Right kidney (tissue), 1 donor: ENCODE results near the gene IFT25.

Experiments used
- DNase-seq: peaks from one replicate; pipeline ENCODE4 v3.0.0-alpha.2; 2016

The IFT25 gene

DNA sequence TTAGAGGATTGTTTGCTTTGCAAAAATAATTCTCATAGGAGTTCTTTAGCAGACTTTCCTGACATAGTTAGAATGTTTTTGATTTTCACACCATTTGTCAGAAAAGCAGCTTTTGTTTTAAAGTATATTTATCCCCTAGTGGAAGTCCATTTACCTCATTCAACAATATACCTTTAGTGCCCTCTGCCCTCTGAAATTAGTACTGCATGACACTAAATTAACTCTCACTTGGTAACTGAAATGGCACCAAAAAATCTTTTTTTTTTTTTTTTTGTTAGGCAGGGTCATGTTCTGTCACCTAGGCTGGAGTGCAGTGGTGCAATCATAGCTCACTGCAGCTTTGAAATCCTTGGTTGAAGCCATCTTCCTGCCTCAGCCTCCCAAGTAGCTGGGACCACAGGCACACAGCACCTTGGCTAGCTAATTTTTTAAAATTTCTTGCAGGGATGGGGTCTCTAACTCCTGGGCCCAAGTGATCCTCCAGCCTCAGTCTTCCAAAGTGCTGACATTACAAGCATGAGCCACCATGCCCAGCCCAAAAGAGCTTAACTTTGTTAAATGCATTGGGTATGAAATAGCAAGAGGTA lies 14.3 kb upstream of the IFT25 start:
- DNase-seq, result no peak

DNA sequence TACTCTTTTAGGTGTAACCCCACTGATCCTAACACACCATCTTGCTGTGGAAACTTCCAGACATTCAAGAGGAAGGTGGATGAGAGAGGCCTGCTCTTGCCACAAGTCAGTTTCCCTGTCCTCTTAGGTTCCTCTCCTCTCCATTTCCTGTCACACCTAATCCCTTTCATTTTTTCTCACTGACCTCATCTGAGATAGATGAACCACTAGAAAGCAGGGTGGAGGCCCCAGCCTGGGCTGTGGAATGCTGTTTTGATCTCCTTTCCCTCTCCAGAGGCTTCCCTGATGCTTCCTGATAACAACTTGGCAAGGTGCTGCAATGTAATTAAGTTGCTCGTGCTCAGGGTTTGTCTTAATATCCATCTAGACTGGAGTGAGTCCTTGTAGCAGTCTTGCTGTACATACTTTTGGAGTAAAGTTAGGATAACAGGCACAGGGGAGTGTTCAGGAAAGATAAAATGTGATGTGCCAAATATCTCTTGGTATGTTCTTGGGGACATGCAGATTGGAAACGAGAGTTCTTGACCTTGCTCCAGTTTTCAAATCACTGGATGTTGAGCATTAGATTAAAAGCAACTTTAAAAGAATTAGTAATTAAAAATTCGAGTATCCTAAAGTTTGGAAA lies 11.8 kb upstream of the IFT25 start:
- no peak for DNase-seq

DNA sequence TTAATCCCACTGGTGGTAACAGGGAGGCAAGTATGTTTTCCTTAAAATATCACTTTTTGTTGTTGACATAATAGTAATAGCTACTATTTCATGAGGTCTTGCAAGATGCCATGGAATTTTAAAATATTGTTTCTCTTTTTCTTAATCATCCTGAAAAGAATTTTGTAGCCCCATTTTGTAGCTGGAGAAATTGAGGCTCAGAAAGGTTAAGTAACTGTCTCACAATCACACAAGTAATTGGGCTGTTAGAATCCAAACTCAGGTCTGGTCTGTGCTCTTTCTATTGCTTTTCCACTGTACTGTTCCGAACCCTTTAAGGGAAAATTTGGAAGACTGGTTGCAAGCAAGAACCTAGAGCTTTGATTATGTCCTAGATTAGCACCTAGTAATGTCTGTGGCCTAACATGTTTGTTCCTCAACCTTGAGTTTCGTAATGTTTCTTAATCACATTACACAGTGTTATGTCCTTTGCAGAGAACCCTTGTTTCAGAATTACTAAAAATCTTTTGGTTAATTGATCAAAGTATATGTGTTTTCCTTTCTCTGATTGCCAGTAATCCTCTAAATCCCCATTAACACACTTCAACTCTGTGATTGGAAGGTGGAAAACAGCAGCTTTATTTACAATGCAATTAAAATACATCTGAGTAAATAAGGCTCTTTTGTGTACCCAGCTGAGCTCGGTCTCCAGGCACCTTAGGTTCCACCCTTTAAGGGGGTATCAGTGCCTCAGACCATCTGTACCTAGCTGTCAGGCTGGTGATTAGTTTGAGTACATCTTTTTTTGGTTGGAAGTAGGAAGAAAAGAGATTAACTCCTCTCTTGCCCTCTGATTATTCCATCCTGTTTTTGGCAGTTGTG lies 11.0 kb upstream of the IFT25 start:
- DNase-seq, result no peak

DNA sequence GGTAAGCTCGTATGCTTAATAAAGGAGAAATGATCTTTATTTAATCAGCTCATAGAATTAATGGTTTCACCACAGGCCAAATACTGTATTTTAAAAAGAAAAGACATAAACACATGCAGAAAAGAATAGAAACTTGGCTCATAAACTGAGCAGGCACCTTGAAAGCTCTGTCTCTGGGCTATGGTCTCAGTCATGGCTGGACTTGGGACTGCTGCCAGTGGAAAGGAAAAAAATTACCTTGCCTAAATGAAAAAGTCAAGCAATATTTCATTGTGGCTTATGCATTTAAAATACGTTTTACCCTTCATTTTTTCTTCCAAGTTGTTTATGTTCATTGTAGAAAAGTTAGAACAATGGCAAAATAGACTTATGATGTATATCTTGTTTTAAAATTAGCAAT lies 8.6 kb upstream of the IFT25 start:
- no peak for DNase-seq

DNA sequence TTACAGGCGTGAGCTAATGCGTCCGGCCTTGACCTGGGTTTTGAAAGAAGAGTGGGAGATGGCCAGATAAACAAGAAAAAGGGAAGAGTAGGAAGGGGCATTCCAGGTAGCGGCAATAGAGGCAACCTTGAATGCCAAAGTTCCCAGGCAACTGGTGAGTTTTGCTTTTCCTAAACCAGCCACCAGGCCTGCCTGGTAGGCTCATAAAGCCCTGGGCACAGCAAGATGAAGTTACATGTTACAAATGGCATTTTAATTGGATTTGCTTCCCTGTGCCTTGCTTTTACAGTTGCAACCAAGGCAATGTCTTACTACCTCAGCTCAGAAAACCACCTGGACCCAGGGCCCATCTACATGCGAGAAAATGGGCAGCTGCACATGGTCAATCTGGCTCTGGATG lies 6.2 kb upstream of the IFT25 start:
- no peak for DNase-seq

DNA sequence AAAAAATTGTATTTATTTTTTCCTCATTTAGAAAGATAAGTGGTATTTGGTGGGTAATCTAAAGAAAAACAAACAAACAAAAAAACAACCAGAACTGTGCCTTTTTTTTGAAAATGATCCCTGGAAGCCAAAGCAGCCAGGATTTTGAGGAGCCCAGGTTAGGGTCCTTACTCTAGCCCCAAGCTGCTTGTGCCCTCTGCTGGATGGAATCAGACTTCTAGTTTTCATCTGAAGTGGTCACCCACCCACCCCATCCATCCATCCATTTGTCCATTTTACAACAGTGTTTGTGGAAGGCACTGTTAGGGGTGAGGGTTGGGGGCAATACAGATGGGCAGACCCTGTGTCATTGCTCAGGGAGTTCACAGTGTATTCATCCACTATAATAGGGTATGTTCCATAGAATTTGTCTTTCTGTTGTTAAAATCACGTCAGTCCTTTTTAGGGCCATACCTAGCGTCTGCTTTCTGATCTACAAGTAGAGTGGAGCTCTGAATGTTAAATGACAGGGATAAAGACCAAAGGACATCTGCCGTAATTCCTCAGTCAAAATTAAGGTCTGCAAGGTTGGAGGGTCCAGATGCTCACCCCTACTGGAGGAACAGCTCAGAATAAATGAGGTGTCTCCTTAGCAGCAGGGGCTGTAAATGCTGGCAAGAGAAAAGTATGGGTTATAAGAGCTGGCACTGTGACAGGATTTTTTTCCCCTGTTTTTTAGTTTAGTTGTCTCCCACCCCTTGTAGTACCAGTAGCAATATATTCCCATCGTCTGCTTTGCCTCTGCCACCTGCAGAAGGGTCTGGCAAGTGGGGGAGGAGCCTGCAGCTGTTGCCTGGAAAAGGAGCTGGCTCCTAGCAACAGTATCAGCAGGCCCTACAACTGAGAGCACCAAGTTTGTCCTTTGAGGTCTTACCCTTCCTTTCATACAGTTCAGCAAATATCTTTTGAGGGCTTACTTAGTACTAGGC lies 3.8 kb upstream of the IFT25 start:
- DNase-seq, result no peak

DNA sequence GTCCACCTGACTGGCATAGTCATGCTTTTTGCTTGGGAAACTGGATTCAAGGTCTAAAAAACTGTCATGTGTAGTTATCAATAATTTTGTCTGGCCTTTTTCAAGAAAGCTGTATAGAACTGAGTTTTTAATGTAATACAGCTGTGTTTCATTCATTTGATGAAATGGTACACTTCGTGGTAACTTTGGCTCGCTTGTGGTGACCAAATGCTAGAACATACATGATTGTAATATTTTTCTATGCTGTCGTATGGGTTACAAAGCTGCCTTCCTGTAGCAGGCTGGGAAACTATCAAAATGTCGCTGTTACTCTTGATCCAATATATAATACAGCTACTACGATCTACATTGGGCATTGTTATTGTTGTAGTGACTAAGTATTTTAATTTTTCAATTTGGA lies 2.8 kb upstream of the IFT25 start:
- DNase-seq, result no peak

DNA sequence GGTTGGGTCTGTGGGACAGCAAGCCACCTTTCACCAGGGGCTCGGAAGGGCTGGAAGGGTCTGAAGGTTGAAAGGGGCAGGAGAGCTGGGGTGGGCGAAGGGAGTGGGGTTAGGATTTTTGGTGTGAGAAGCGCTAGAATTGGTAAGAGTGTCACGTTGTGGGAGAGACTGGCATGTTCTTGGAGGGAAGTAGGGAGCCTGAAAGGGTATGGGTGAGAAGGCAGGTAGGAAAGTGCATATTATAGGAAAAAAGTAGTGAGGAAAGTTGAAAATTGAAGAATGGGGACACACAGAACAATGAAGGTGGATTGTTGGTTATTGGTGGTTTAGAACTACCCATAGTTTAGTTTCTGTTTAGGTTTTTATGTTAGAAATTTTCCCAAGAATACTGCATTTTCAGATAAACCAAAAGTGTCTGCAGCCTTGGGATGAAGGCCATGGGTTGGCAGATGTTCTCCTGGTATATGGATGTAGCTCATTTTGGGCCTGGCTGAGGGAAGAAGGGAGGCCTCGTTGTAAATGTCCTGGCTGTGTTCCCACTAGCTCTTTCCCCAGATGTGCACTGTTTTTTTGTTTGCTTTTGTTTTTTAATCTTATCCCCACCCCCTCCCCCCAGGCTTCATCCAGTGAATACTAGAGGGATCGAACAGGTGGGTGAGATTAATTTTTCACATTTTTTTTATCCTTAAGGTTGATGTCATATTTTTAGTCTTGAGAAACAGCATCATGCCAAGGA lies 1.8 kb upstream of the IFT25 start:
- no peak for DNase-seq

DNA sequence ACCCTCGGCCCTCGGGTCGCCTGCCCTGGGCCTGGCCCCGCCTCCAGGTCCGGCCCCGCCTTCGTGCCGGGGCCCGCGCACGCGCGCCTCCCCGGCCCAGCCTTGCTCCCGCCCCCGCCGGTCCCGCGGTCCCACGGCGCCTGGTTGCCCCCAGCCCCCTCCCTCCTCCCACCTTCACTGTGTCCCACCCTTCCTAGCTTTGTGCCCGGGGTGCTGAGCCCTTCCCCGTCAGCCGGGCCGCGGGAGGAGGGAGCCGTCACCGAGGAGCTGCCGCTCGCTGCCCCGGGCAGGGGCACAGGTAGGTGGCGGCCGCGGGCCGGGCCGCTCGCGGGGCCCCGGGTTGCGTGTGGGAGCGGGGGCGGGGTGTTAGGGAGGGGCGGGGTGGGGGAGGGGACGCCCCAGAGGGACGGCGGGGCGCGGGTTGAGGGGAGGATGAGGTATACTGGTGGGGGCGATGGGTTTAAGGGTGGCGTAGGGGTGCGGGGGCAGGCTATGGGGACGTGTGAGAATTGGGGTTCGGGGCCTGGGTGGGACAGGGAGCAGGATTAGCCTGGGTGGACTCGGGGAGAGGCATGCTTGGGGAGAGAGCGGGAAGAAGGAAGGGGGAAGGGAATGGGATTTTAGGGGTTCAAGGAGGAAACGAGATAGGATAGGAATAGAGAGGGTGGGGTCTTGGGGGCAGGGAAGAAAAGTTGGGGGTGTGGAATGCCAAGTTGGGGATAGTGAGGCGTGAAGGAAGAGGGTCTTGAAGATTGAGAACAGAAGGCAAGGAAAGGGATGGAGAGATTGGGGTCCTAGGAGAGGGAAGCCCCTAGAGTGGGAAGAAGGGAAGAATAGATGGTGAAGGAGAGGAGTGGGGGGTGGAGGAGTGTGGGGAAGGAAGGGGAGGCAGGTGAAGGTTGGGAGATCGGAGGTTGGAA lies 1.0 kb upstream of the IFT25 start, which contains the start of gene LRRC42:
Gene LRRC42 (plus strand): TSS at position 99 of the 920 bp plus-strand sequence. CDS start 5,650 bp downstream, outside the sequence.
- no peak for DNase-seq

DNA sequence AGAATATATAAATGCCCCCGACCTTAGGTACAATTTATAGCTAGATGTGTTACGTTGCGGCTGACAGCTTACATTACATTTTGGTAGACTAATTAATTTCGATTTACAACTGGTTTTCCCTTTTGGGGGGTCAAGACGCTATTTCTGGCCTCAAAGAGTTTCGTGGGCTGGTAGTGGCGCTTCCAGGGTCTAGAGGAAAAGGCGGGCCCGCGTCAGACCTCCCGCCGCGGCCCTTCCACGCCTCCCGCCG lies 391 bp downstream of the IFT25 start:
- DNase-seq, result no peak

DNA sequence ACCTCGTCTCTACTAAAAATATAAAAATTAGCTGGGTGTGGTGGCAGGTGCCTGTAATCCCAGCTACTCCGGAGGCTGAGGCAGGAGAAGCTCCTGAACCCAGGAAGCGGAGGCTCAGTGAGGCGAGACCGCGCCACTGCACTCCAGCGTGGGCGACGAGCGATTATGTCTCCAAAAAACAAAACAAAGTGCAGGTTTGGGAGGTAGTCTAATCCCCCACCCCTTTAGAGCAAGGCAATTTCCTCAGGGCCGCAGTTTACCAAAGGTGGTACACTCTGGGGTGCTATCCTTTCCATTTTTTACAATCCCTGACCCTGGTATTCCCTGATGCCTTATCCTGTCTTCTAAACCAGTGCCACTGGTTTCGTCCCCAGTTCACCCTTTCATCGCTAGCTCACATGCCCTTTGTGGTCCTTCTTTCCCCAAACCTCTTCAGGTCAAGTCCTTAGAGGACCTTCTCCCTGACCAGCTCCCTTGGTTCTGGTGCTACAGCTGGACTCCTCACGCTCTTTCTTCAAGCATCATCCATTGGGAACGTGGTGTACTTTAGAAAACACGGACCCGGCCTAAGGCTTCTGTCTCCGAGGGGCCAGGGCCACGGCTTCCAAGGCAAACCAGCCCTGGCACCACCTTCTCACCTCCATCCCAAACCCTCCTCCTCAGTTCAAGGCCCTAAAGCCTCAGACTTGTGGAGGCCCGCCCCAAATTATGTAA lies 873 bp downstream of the IFT25 start:
- DNase-seq, result no peak

DNA sequence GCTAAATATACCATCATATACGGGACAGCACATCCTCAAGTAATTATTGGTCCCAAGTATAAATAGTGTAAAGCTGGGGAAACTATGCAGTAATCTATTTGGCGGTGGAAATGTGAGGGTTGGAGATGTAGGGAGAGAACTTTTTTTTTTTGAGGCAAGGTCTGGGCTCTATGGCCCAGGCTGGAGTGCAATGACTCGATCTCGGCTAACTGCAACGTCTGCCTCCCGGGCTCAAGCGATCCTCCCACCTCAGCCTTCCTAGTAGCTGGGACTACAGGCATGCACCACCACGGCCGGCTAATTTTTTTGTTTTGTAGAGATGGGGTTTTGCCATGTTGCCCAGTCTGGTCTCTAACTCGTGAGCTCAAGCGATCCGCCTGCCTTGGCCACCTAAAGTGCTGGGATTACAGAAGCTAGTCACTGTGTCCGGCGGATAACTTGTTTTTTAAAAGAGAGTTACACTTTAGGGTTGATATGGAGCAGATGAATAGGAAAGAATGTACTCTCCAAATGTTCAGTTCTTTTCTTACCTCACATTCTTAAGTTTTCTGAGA lies 1.9 kb downstream of the IFT25 start:
- no peak for DNase-seq

DNA sequence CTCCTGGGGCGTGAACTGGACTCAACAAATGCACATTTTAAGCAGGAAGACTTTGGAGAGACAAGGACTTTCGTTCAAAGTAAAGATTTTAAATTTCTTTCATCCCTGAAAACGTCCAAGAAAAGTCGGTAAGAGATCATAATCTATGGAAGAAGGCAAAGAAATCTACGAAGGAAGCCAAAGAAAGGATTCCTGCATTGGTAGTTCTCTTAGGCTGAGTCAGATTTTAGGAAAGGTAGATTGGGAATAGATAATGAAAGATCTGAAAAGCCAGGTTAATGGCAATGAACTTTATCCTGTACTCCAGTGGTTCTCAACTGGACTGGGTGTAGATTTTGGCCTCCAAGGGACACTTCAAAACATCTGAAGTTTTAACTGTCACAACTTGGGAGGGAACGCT lies 2.4 kb downstream of the IFT25 start:
- no peak for DNase-seq

DNA sequence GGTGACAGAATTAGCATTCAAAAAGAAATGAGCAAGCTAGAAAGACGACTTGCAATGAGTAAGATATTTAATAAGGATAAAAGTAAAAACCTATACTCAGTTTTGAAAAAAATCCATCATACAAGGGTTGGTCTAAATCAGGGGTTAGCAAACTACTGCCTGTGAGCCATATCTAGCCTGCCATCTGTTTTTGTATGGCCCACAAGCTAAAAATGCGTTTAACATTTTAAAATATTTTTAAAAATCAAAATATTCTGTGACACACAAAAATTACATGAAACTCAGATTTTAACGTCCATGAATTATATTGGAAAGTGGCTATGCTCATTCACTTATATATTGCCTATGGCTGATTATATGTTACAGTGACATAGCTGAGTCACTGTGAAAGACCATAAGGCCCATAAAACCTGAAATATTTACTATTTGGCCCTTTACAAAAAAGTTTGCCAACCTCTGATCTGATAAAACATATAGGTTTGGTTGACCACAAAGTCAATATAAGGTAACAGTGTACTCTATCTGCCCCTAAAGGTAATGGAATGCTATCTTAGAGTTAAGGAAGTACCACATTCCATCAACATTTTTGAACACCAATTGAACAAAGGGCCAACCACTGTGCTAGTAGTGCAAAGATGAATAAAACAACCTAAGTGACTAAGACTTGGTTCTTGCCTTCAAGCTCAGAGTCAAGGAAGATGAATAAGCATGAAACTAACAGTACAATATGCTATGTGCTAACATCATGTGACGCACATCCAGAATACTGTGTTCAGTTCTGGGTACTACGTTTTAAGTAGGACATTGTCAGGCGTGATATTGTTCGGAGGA lies 3.2 kb downstream of the IFT25 start:
- no peak for DNase-seq

DNA sequence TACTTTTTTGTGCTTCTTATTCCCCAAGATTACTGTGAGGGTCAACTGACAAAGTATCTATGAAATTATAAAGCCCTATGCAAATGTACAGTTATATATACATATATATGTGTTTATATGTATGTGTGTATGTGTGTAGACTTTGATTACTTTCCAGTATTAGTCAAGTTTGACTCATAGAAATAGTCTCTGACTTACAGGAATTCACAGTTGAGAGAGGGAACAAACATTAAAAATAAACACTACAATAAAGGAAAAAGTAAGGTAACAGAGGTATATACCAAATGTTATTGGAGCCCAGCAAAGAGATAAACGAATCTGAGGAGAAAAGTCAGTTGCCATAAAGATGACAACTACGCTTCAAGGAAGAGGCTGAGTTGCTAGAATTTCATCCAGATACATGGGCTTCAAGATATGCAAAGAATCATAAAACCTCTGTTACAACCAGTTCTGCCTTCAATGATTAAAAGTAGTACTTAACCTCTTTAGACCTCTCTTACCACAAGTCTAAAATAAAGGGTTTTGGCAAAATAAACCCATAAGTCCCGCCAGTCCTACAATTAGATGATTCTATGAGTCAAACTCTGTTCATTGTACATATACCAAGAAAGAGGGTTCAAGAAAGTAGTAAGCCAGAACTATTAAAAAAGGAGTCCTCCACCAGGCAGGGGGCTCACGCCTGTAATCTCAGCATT lies 7.2 kb downstream of the IFT25 start:
- no peak for DNase-seq

DNA sequence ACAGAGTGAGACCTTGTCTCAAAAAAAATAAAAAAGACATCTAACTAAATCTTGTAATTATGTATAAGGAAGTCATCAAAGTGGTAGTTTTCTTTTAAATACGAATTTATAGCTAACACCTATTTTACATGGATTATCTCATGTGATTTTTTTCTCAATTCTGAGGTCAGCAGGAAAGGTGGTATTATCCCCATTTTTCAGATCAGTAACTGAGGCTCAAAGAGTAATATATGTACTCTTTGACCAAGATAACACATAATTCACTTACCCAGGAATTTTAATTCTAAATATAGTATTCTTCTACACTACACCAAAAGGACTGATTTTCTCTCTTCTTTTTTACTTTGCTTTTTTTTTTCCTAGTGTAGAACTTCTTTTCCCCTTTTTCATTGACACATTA lies 9.1 kb downstream of the IFT25 start:
- DNase-seq, result no peak

DNA sequence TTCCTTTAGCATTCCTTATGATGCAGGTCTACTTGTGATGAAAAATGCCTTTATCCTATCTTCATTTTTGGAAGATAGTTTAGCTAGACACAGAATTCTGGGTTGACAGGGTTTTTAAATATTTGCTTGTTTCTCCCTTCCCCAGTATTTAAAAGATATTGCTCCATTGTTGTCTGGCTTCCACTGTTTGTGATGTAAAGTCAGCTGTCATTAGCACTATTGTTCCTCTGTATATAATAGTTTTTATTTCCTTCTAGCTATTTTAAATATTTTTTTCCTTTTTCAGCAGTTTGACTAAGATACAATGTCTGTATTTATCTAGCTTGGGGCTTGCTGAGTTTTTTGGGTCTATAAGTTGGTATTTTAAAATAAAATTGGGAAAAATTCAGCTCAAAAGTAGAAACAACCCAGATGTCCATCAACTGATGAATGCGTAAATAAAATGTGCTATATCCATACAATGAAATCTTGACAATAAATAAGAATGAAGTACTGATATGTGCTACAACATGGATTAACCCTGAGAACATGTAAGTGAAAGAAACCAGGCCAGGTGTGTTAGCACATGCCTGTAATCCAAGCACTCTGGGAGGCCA lies 11.2 kb downstream of the IFT25 start:
- DNase-seq, result no peak

DNA sequence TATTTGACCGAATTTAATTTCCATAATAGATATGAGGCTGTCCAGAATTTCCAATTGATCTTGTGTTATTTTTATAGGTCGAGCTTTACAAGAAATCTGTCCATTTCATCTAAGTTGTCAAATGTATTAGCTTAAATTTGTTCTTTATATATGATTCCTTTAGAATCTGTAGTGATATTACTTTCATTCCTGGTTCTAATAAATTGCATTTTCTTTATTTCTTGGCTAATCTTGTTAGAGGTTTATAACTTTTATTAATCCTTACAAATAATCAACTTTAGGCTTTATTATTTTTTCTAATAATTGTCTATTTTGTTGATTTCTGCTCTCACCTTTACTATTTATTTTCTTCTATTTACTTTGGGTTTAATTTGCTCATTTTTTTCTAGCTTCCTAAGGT lies 14.0 kb downstream of the IFT25 start:
- no peak for DNase-seq
